ENCODE data around the gene GTF2B.
A peak's percentile ranks its signal among the peaks of the same experiment; 100 is the strongest.
"Not testable (repeated sequence)": the region's sequence is repeated elsewhere in the genome, so short reads cannot be mapped to it uniquely, and the experiment has no call there.

The GTF2B gene

DNA sequence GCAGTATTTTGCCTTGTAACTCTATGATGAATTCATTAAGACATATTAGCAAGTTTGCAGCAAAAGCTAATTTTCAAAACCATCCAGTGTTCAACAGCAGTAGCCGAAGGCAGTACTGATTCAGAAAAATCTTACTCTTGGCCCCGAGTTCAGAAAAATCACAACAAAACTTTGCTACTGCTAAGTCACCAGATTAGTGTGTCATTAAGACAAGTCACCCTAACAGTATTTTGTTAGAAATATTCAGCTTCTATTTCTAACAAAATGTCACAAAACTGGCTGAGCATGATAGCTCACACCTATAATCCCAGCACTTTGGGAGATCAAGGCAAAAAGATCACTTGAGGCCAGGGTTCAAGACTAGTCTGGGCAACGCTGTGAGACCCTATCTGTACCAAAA is 8.2 kb downstream of the GTF2B start:
- DNase-seq: no peak

- not testable (repeated sequence) for DNase-seq
These were observed 10.7 kb downstream of the GTF2B start for GRCh38 chr1:88880717-88881116.

GRCh38 chr1:88878731-88879130 is 12.6 kb downstream of the GTF2B start:
- DNase-seq: no peak

GRCh38 chr1:88877911-88878310 is 13.5 kb downstream of the GTF2B start:
- no peak for DNase-seq

GRCh38 chr1:88877382-88877825 is 14.0 kb downstream of the GTF2B start:
- peak; percentile 48 for DNase-seq

DNA sequence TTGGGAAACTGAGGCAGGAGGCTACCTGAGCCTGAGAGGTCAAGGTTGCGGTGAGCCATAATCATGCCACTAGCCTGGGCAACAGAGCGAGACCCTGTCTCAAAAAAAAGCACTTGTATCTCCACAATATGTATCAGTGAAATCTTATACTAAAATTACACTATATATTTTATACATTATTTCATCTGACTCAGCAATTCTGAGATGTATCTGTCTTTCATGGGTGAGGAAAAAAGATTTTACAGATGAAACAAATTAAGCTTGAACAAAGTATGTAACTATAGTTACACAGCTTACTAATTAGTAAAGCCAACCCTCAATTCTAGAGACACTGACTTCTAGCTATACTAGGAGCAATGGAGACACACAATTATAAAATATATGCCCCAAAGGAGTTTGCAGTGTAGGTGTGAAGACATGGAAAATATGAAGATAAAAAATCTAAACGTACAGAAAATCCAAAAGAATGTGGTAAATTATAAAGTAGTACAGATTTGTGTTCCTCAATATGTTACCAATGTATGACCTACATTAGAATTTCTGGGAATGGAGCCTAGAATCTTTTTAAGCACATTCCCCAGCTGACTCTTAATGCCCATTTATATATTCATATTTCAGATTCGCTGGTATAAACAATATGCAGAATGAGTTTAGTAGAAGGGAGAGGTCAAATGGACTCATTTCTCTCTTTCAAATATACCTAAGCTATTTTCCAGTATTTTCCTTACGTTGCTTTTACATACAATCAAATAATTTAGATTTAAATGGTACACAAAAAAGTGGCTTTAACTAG is 14.6 kb downstream of the GTF2B start:
- peak; percentile 30 for DNase-seq

DNA sequence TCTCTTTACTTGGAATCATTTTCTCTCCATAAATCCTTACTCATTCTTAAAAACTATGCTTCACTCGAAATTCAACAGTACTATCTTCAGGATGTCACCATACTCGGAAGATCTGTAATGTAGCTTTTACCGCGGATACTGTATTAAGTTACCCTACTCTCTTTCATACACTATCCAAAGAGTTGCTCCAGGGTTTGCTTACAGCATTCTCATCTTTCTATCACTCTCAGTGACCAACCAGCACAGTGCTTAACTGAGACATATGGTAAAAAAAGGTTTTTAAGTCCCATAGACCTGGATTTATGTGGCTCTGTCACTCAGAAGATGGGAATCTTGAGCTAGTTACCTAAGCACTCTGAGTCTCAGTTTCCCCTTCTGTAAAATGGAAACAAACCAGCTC is 15.8 kb downstream of the GTF2B start:
- no peak for DNase-seq

DNA sequence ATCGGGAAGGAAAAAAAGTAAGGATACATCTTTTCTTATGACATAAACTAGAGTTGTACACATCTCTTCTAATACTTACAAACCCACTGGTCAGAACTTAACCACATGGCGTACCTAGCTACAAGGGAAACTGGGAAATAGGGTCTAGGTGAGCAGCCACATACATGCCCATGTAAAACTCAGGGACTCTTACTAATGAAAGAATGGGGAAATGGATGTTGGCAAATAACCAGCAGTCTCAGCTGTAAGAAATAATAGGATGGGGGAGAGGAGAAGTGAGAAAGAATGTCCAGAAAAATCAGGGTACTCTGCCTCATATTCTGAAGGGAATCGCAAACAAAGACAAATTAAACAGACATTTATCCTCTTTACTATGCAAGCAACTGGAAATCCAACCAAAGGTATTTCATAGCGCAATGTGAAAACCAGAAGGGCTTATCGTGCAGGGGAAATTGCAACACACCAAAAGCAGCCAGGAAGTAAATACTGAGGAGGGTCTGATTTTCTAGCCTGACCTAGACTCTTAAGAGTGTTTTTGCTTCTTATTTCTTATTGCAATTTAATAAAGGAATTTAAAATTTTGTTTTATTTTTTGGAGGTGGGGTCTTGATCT is 17.5 kb downstream of the GTF2B start:
- DNase-seq: no peak

GRCh38 chr1:88869644-88870043 is 21.7 kb downstream of the GTF2B start:
- not testable (repeated sequence) for DNase-seq

DNA sequence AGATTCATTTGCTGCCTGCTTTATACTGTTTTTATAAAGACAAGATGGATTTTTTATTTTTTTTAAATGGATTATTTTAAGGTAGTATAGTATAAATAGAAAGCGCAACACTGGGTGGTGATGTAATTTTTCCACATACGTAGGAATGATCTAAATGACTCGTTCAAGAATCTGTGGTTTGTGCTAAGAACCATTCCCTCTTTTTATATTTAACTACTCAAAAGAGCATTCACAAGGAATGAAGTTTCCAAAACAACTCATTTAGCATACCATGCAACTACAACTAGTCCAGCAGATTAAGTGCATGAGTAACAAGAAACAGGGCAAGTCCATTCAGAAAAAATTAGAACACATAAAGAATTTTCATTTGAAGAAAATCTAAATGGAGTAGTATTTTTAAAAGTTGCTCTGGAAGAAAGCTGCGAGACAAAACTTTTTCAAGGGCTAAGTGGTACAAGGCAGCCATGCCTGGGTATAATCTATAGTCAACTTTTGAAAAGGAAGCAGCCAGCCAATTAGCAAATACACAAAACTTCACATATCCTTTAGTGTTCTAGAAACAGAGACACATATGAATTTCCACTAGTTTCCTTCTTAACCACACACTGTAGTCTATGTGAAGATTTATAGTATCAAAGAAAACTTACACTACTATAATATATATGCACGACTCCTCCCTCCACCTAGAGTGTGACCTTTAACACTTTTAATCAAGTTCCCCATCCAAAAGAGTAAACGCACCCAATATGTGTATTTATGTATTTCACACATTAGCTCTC is 23.4 kb downstream of the GTF2B start:
- DNase-seq: no peak

DNA sequence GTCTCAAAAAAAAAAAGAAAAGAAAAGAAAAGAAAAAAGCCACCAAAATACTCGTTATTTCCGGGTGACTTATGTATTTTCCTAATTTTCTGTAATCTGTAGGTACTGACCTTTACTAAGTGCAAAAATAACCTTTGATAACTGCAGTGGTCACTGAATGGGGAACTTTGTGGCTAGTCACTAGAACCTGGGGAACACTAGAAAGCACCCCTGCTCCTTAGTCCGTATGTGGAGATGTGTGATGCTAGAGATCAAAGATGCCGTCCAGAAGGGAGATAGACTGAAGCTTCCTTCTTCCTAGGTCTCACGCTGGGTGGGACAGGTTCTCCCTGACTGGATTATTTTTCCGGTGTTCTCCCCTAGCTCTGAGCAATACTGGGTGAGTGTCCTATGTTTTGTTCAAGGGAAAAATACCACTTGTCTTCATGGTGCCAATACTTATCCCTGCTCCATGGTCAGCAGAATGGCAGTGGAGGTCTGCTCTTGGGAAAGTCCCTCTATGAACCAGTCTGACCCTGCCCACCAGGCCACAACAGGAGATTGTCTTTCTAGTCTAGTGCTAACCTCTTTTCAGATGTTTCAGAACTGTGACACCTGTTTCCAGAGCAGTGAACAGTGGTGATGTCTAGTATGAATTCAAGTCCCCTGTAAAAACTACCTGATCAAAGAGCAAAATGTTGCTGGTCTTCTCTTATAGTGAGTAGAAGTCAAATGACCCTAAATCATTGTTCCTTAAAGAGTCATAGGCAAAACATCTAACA is 39.9 kb downstream of the GTF2B start:
- no peak for DNase-seq

- DNase-seq: no peak
These were observed 43.7 kb downstream of the GTF2B start for GRCh38 chr1:88847643-88848042.

GRCh38 chr1:88825721-88826120 is 65.6 kb downstream of the GTF2B start:
- no peak for DNase-seq

DNA sequence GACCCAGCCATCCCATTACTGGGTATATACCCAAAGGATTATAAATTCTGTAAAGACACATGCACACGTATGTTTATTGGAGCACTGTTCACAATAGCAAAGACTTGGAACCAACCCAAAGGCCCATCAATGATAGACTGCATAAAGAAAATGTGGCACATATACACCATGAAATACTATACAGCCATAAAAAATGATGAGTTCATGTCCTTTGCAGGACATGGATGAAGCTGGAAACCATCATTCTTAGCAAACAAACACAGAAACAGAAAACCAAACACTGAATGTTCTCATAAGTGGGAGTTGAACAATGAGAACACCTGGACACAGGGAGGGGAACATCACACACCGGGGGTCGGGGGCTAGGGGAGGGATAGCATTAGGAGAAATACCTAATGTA is 71.7 kb downstream of the GTF2B start:
- DNase-seq: not testable (repeated sequence)

GRCh38 chr1:88813471-88813870 is 77.9 kb downstream of the GTF2B start:
- no peak for DNase-seq

DNA sequence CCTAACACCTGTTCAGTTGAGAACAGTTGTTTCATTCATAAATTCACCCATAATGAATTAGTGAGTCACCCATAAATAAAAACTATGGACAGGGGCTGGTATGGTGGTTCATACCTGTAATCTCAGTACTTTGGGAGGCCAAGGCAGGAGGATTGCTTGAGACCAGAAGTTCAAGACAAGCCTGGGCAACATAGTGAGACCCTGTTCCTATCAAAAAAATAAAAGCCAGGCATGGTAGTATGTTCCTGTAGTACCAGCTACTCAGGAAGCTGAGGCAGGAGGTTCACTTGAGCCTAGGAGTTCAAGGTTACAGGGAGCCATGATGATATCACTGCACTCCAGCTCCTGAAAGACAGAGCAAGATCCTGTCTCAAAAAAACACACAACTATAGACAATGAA is 79.0 kb downstream of the GTF2B start:
- DNase-seq: no peak

DNA sequence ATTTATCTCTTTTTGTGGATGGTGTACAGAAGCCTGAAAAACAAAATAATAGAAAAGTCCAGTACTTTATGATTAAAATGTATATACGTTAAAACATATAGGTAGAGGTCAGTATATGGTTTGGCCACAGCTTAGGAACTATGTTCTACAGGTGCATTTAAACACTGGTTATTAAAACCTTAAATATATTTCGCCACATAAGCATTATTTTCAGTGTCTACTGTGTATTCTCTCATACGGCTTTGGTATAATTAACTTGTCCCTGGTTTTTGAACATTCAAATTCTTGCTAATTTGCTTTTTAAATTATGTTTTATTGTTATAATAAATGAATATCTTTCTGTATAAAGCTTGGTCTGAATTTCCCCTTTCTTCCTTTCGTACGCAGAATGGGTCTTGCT is 87.9 kb downstream of the GTF2B start:
- no peak for DNase-seq

- no peak for DNase-seq
These were observed 88.4 kb downstream of the GTF2B start for GRCh38 chr1:88802950-88803349.

Measured in eye (tissue), 1 donor.